Lung microvascular endothelial cell (primary cell): ENCODE results near the gene MEPCE. TPM values are rescaled to one million over a fixed set of nuclear protein-coding genes. Genes with fewer than 3 reads are reported as not detected.
A peak's percentile ranks its signal among the peaks of the same experiment; 100 is the strongest.

Experiments used
- DNase-seq, 2 donors: peaks; one replicate each; pipeline versions ENCODE4 v3.0.0 to v3.0.0-alpha.2; 2010; ENCODE audit warnings: low read depth in 2 of 2
- total RNA-seq: library from RNA; depleted of rRNA; stranded (reverse); fragments of >200 nt; gene quantifications from 2 replicates; pipeline ENCODE4 v1.2.1, GENCODE V29; 2014

Gene MEPCE
- total RNA-seq, 1 donor from 2014 or later = 40.5 TPM

DNA sequence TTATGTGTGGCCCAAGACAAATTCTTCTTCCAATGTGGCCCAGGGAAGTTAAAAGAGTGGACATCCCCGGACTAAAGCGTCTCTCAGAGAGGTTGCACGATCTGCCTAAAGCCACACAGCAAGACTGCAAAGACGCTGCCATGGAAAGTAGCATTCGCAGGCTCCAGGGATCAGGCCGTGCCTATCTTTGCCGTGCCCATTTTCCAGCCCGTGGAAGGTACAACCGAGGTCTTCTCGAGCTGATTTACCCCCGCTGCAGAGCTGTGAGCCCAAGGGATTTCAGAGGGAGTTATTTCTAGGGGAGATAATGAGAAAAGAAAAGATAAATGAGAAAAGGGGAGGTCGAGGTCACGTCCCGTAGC is 53.1 kb downstream of the MEPCE start:
- DNase-seq = no peak

DNA sequence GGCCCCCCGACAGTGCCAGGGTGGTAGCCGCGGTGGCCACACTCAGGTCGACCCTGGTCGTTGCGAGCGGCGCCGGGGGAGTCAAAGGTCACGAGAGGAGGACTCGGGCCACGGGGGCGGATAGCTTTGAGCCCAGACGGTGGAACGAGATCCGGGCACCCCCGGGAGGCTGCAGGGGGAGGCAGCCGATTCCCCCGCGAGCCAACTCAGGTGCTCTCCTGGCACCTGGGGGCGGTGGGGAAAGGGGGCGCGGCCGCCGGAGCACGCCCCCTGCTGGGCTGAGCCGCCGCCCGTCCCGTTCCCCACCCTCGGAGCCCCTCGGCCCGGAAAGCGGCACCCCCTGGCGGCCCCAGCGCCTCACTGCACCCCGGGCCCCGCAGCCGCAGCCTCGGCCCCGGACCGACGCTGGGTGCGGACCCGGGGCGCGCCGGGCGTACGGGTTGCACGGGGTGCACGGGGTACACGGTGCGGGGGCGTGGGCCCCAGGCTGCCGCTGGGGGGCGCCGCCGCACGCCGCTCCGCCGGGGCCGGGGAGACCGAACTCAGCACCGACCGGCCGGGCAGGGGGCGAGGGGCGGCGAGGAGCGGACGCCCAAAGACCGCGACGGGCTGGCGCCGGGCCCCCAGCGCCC is 53.6 kb downstream of the MEPCE start:
- peak; percentile 50 to 60 for DNase-seq

Other genes with a start within 250 kb of the MEPCE start
- not detected in 2 replicates for gene PVRIG, start 209.9 kb upstream of the MEPCE start, total RNA-seq
- not detected in 2 replicates for gene SPDYE3, start 122.1 kb upstream of the MEPCE start, total RNA-seq
- gene PILRB, start 71.7 kb upstream of the MEPCE start, total RNA-seq = 5.2 and 21.6 TPM in 2 replicates
- gene PILRA, start 56.3 kb upstream of the MEPCE start, total RNA-seq = 0.20 and 0.22 TPM in 2 replicates
- 0.44 and 0.79 TPM in 2 replicates for gene ZCWPW1, start 1.1 kb upstream of the MEPCE start, total RNA-seq
- 8.1 and 11.3 TPM in 2 replicates for gene PPP1R35, start 6.7 kb downstream of the MEPCE start, total RNA-seq
- gene SPACDR, start 34.4 kb downstream of the MEPCE start, total RNA-seq = 0.40 and 0.44 TPM in 2 replicates
- gene TSC22D4, start 49.4 kb downstream of the MEPCE start, total RNA-seq = 21.6 and 25.8 TPM in 2 replicates
- 2.0 and 6.3 TPM in 2 replicates for gene NYAP1, start 54.1 kb downstream of the MEPCE start, total RNA-seq
- 25.5 and 74.2 TPM in 2 replicates for gene AGFG2, start 109.4 kb downstream of the MEPCE start, total RNA-seq
- not detected in 2 replicates for gene SAP25, start 144.1 kb downstream of the MEPCE start, total RNA-seq
- 5.8 and 6.3 TPM in 2 replicates for gene LRCH4, start 156.3 kb downstream of the MEPCE start, total RNA-seq
- under 0.01 and 0.20 TPM in 2 replicates for gene FBXO24, start 156.5 kb downstream of the MEPCE start, total RNA-seq
- gene PCOLCE, start 172.5 kb downstream of the MEPCE start, total RNA-seq = 0.22 TPM in 1 of 2 replicates, not detected in the other
- gene MOSPD3, start 182.7 kb downstream of the MEPCE start, total RNA-seq = 5.2 and 5.4 TPM in 2 replicates
- under 0.01 TPM in 2 replicates for gene TFR2, start 211.7 kb downstream of the MEPCE start, total RNA-seq
- not detected in 2 replicates for gene ACTL6B, start 226.6 kb downstream of the MEPCE start, total RNA-seq
- 72.1 and 76.4 TPM in 2 replicates for gene GNB2, start 243.9 kb downstream of the MEPCE start, total RNA-seq